ENCODE results near the gene GFRA1.

The GFRA1 gene

GRCh38 chr10:116237260-116237659, 35.7 kb downstream of the GFRA1 start:
- TF ChIP-seq, protein P1, sequence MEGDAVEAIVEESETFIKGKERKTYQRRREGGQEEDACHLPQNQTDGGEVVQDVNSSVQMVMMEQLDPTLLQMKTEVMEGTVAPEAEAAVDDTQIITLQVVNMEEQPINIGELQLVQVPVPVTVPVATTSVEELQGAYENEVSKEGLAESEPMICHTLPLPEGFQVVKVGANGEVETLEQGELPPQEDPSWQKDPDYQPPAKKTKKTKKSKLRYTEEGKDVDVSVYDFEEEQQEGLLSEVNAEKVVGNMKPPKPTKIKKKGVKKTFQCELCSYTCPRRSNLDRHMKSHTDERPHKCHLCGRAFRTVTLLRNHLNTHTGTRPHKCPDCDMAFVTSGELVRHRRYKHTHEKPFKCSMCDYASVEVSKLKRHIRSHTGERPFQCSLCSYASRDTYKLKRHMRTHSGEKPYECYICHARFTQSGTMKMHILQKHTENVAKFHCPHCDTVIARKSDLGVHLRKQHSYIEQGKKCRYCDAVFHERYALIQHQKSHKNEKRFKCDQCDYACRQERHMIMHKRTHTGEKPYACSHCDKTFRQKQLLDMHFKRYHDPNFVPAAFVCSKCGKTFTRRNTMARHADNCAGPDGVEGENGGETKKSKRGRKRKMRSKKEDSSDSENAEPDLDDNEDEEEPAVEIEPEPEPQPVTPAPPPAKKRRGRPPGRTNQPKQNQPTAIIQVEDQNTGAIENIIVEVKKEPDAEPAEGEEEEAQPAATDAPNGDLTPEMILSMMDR (IDR thresholded peaks at IDR 0.05; ENCODE audit: unreplicated experiment in 3 of 3): no peak
- no peaks in the 10 kb centered on the region for H3K36me3 Mint-ChIP-seq (ENCODE audit: low read depth)
- H3K27ac Mint-ChIP-seq: peak overlapping the region; percentile 77 to 79 (median 79)
- H3K27me3 Mint-ChIP-seq (ENCODE audit: low read depth): peaks cover 3% of the 10 kb centered on the region
- peaks cover 55% of the 10 kb centered on the region for H3K4me1 Mint-ChIP-seq
- H3K9me3 Mint-ChIP-seq: no peaks in the 10 kb centered on the region
- H3K4me3 Mint-ChIP-seq: peak overlapping the region in 1 of 3 experiments; percentile 3

DNA sequence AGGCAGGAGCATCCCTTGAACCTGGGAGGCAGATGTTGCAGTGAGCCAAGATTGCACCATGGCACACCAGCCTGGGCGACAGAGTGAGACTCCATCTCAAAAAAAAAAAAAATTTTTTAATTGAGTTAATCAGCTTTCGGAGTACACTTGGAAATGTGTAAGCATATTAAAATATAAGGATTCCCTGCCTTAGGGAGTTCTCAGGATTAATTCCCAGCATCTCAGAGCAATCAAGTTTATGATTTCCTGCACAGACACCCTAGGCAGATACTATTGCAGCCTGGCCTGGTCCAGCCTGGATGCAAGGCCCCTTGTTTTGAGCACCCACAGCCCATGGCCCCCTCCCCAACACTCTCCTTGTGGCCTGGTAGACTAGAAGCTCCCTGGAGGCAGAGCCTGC, 39.8 kb downstream of the GFRA1 start:
- TF ChIP-seq, protein P1 (IDR thresholded peaks at IDR 0.05; ENCODE audit: unreplicated experiment in 3 of 3): no peak
- Mint-ChIP-seq H3K27ac (no peak overlapping the region), H3K9me3 (no peaks in the 10 kb centered on the region), H3K36me3 (ENCODE audit: low read depth) (no peaks in the 10 kb centered on the region), H3K4me1 (peaks cover 33% of the 10 kb centered on the region), H3K27me3 (ENCODE audit: low read depth) (peaks cover 6% of the 10 kb centered on the region), H3K4me3 (no peak overlapping the region)

- Mint-ChIP-seq H3K36me3 (ENCODE audit: low read depth) (no peaks in the 10 kb centered on the region), H3K9me3 (no peaks in the 10 kb centered on the region), H3K27me3 (ENCODE audit: low read depth) (peaks cover 6% of the 10 kb centered on the region), H3K27ac (no peak overlapping the region), H3K4me1 (peaks cover 27% of the 10 kb centered on the region), H3K4me3 (no peak overlapping the region)
- TF ChIP-seq, protein P1 (IDR thresholded peaks at IDR 0.05; ENCODE audit: unreplicated experiment in 3 of 3): no peak
Measured at GRCh38 chr10:116232613-116233012, 40.4 kb downstream of the GFRA1 start.

DNA sequence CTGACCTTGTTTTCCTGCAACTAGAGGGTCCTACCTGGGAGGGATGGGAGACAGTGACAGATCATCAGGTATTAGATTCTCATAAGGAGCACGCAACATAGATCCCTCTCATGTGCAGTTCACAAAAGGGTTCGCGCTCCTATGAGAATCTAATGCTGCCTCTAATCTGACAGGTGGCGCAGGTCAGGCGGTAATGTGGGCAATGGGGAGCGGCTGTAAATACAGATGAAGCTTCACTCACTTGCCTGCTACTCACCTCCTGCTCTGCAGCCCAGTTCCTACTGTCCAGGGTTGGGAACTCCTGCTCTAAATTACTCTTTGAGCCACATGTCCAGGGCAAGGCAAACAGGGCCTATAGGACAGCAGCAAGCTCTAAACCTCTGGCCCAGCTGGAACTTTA, 46.2 kb downstream of the GFRA1 start:
- no peaks in the 10 kb centered on the region for H3K36me3 Mint-ChIP-seq (ENCODE audit: low read depth)
- peaks cover 9% of the 10 kb centered on the region for H3K4me1 Mint-ChIP-seq
- H3K27ac Mint-ChIP-seq: no peak overlapping the region
- H3K27me3 Mint-ChIP-seq (ENCODE audit: low read depth): peaks cover 5% of the 10 kb centered on the region
- H3K9me3 Mint-ChIP-seq: no peaks in the 10 kb centered on the region
- no peak overlapping the region for H3K4me3 Mint-ChIP-seq
- TF ChIP-seq, protein P1 (IDR thresholded peaks at IDR 0.05; ENCODE audit: unreplicated experiment in 3 of 3): no peak

- no peaks in the 10 kb centered on the region for H3K36me3 Mint-ChIP-seq (ENCODE audit: low read depth)
- H3K9me3 Mint-ChIP-seq: no peaks in the 10 kb centered on the region
- TF ChIP-seq, protein P1 (IDR thresholded peaks at IDR 0.05; ENCODE audit: unreplicated experiment in 3 of 3): no peak
- H3K27ac Mint-ChIP-seq: no peak overlapping the region
- peaks cover 6% of the 10 kb centered on the region for H3K4me1 Mint-ChIP-seq
- peaks cover 5% of the 10 kb centered on the region for H3K27me3 Mint-ChIP-seq (ENCODE audit: low read depth)
- no peak overlapping the region for H3K4me3 Mint-ChIP-seq
Measured at GRCh38 chr10:116226053-116226452, 47.0 kb downstream of the GFRA1 start.

- Mint-ChIP-seq H3K4me3 (no peak overlapping the region), H3K27ac (no peak overlapping the region), H3K27me3 (ENCODE audit: low read depth) (peaks cover 3% of the 10 kb centered on the region), H3K9me3 (no peaks in the 10 kb centered on the region), H3K36me3 (ENCODE audit: low read depth) (no peaks in the 10 kb centered on the region), H3K4me1 (no peaks in the 10 kb centered on the region)
- TF ChIP-seq, protein P1 (IDR thresholded peaks at IDR 0.05; ENCODE audit: unreplicated experiment in 3 of 3): no peak
Measured at GRCh38 chr10:116223289-116223688, 49.7 kb downstream of the GFRA1 start.

Measured in nephron (organoid).